HEK293 (cell line): ENCODE measurements around the gene HS6ST3.
"Not testable (repeated sequence)": the region's sequence is repeated elsewhere in the genome, so short reads cannot be mapped to it uniquely, and the experiment has no call there.

ENCODE experiments used
- CTCF ChIA-PET: fragments of 350-600 bp; formaldehyde crosslinking; extraction: SDS; loops from one replicate; lab custom pipeline; 2021; ENCODE audit warnings: antibody characterized with exemption; lab: Yijun Ruan, JAX
- POLR2A ChIA-PET: fragments of 300-600 bp; formaldehyde crosslinking; extraction: SDS; loops from one replicate; lab custom pipeline; 2020; ENCODE audit warnings: antibody characterized with exemption, inconsistent platforms; lab: Yijun Ruan, JAX
- H3K27ac ChIP-seq: fragments of 200-500 bp; sonication (Bioruptor generic); 2 replicates; pipeline ENCODE4 v1.5.1; 2014; ENCODE audit warnings: low read depth, low read length, control low read depth, inconsistent platforms; ENCODE audit errors: extremely low read depth
- H3K36me3 ChIP-seq, 2 experiments: fragments of 200-500 bp in 1 of 2; sonication (Bioruptor generic) in 1 of 2; 1 replicate in 1 of 2; 2 replicates in 1 of 2; pipeline ENCODE4 v1.5.1; 2014 to 2017; ENCODE audit warnings: inconsistent platforms in 2 of 2, low read length in 2 of 2; ENCODE audit not compliant: control insufficient read depth in 2 of 2, insufficient read depth in 1 of 2
- H3K4me1 ChIP-seq: fragments of 200-500 bp; sonication (Bioruptor generic); 2 replicates; pipeline ENCODE4 v1.5.1; 2014; ENCODE audit warnings: mild to moderate bottlenecking, low read length, inconsistent platforms; ENCODE audit not compliant: control insufficient read depth, insufficient read depth
- H3K4me3 ChIP-seq: 2 replicates; pipeline ENCODE4 v1.5.1; 2011; ENCODE audit warnings: low read depth, mild to moderate bottlenecking, control low read depth, low read length, moderate library complexity
- H3K9me3 ChIP-seq: fragments of 200-500 bp; sonication (Bioruptor generic); 2 replicates; pipeline ENCODE4 v1.5.1; 2014; ENCODE audit warnings: low read depth, low read length, inconsistent platforms; ENCODE audit not compliant: control insufficient read depth, insufficient read depth
- EGR2 ChIP-seq: fragments of 450-650 bp; formaldehyde crosslinking; IDR thresholded peaks from 2 replicates; pipeline ENCODE4 v1.5.1; 2016; ENCODE audit warnings: low read depth, missing biosample characterization, missing genetic modification characterization
- FEZF1 ChIP-seq: fragments of 450-650 bp; formaldehyde crosslinking; IDR thresholded peaks from 2 replicates; pipeline ENCODE4 v1.5.1; 2016; ENCODE audit warnings: missing biosample characterization, missing genetic modification characterization
- HOXC10 ChIP-seq: sonication (generic); formaldehyde crosslinking; IDR thresholded peaks from 2 replicates; pipeline ENCODE4 v1.8.1; 2023; ENCODE audit warnings: mild to moderate bottlenecking, missing genetic modification reagents
- KLF10 ChIP-seq: fragments of 450-650 bp; IDR thresholded peaks from 2 replicates; pipeline ENCODE4 v1.5.1; 2018; ENCODE audit warnings: missing biosample characterization, mild to moderate bottlenecking, missing genetic modification characterization
- ZBTB1 ChIP-seq: fragments of 450-650 bp; formaldehyde crosslinking; IDR thresholded peaks from 2 replicates; pipeline ENCODE4 v1.5.1; 2016; ENCODE audit warnings: missing biosample characterization, missing genetic modification characterization
- ZNF155 ChIP-seq: fragments of 450-650 bp; formaldehyde crosslinking; IDR thresholded peaks from 2 replicates; pipeline ENCODE4 v1.5.1; 2016; ENCODE audit warnings: missing biosample characterization, missing genetic modification characterization
- ZNF16 ChIP-seq: fragments of 450-650 bp; formaldehyde crosslinking; IDR thresholded peaks from 2 replicates; pipeline ENCODE4 v1.5.1; 2016; ENCODE audit warnings: low read depth, missing biosample characterization, missing genetic modification characterization
- ZNF184 ChIP-seq: fragments of 450-650 bp; IDR thresholded peaks from 2 replicates; pipeline ENCODE4 v1.5.1; 2018; ENCODE audit warnings: missing biosample characterization, mild to moderate bottlenecking, missing genetic modification characterization
- ZNF202 ChIP-seq: fragments of 450-650 bp; formaldehyde crosslinking; IDR thresholded peaks from 2 replicates; pipeline ENCODE4 v1.5.1; 2016; ENCODE audit warnings: missing biosample characterization, missing genetic modification characterization, borderline replicate concordance
- ZNF302 ChIP-seq: fragments of 450-650 bp; formaldehyde crosslinking; IDR thresholded peaks from 2 replicates; pipeline ENCODE4 v1.5.1; 2016; ENCODE audit warnings: missing biosample characterization, missing genetic modification characterization, low read depth
- ZNF324 ChIP-seq: fragments of 450-650 bp; formaldehyde crosslinking; IDR thresholded peaks from 2 replicates; pipeline ENCODE4 v1.5.1; 2016; ENCODE audit warnings: missing biosample characterization, missing genetic modification characterization
- ZNF354C ChIP-seq: fragments of 450-650 bp; formaldehyde crosslinking; IDR thresholded peaks from 2 replicates; pipeline ENCODE4 v1.5.1; 2016; ENCODE audit warnings: missing biosample characterization, missing genetic modification characterization, low read depth, borderline replicate concordance
- ZNF404 ChIP-seq: fragments of 450-650 bp; formaldehyde crosslinking; IDR thresholded peaks from 2 replicates; pipeline ENCODE4 v1.5.1; 2017; ENCODE audit warnings: missing biosample characterization, missing genetic modification characterization
- ZNF473 ChIP-seq: fragments of 450-650 bp; formaldehyde crosslinking; IDR thresholded peaks from 2 replicates; pipeline ENCODE4 v1.5.1; 2017; ENCODE audit warnings: missing biosample characterization, missing genetic modification characterization
- ZNF560 ChIP-seq: fragments of 450-650 bp; formaldehyde crosslinking; IDR thresholded peaks from 2 replicates; pipeline ENCODE4 v1.5.1; 2017; ENCODE audit warnings: missing biosample characterization, missing genetic modification characterization, borderline replicate concordance
- ZNF571 ChIP-seq: fragments of 450-650 bp; formaldehyde crosslinking; IDR thresholded peaks from 2 replicates; pipeline ENCODE4 v1.5.0; 2017; ENCODE audit warnings: missing biosample characterization, missing genetic modification characterization
- ZXDB ChIP-seq: fragments of 450-650 bp; formaldehyde crosslinking; IDR thresholded peaks from 2 replicates; pipeline ENCODE4 v1.5.1; 2016; ENCODE audit warnings: missing biosample characterization, missing genetic modification characterization
- TF ChIP-seq, protein P1 (sequence below): fragments of 450-650 bp; formaldehyde crosslinking; IDR thresholded peaks from 2 replicates; pipeline ENCODE4 v1.5.1; 2016; ENCODE audit warnings: missing biosample characterization, missing genetic modification characterization, borderline replicate concordance
- TF ChIP-seq, protein P2 (sequence below): fragments of 450-650 bp; formaldehyde crosslinking; IDR thresholded peaks from 2 replicates; pipeline ENCODE4 v1.5.1; 2016; ENCODE audit warnings: missing biosample characterization, missing genetic modification characterization
- TF ChIP-seq, protein P3 (sequence below): fragments of 450-650 bp; formaldehyde crosslinking; IDR thresholded peaks from 2 replicates; pipeline ENCODE4 v1.5.1; 2016; ENCODE audit warnings: missing biosample characterization, missing genetic modification characterization
- TF ChIP-seq, protein P4 (sequence below): fragments of 450-650 bp; formaldehyde crosslinking; conservative IDR thresholded peaks from 2 replicates; pipeline ENCODE4 v1.5.1; 2016; ENCODE audit warnings: low read depth, missing biosample characterization, missing genetic modification characterization

The HS6ST3 gene

DNA sequence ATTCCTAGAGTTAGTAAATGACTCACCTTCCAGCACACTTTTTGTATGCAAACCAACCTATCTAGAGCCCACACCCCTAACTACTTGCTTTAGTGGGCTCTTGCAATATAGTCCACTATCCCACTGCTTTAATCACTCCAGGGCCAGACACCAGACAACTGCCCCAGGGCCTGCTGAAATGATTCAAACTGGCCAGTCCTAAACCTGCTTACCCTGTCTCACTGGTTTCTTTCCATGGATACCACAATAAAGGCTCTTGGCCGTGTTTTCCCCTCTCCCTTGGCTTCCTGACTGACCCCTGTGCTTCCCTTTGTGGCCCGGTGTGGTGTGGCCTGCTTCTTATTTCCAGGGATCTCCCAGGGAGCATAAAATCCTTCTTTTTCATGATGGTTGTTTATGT lies 14.6 kb downstream of the HS6ST3 start:
- ChIA-PET POLR2A (no interaction called here), CTCF (interaction anchor here (0.9 kb wide), 1 partner anchor 36 kb away, joined by 4 read pairs; no protein-coding TSS in a partner anchor)
- Histone ChIP-seq H3K4me3 (no peak overlapping the region), H3K36me3 (no peaks in the 10 kb centered on the region), H3K4me1 (no peaks in the 10 kb centered on the region), H3K27ac (no peak overlapping the region), H3K9me3 (no peaks in the 10 kb centered on the region)
- TF ChIP-seq, protein P1, sequence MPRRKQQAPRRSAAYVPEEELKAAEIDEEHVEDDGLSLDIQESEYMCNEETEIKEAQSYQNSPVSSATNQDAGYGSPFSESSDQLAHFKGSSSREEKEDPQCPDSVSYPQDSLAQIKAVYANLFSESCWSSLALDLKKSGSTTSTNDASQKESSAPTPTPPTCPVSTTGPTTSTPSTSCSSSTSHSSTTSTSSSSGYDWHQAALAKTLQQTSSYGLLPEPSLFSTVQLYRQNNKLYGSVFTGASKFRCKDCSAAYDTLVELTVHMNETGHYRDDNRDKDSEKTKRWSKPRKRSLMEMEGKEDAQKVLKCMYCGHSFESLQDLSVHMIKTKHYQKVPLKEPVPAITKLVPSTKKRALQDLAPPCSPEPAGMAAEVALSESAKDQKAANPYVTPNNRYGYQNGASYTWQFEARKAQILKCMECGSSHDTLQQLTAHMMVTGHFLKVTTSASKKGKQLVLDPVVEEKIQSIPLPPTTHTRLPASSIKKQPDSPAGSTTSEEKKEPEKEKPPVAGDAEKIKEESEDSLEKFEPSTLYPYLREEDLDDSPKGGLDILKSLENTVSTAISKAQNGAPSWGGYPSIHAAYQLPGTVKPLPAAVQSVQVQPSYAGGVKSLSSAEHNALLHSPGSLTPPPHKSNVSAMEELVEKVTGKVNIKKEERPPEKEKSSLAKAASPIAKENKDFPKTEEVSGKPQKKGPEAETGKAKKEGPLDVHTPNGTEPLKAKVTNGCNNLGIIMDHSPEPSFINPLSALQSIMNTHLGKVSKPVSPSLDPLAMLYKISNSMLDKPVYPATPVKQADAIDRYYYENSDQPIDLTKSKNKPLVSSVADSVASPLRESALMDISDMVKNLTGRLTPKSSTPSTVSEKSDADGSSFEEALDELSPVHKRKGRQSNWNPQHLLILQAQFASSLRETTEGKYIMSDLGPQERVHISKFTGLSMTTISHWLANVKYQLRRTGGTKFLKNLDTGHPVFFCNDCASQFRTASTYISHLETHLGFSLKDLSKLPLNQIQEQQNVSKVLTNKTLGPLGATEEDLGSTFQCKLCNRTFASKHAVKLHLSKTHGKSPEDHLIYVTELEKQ (tag by site-specific recombination) = no peak
- TF ChIP-seq ZNF354C (tag by site-specific recombination) (no peak), EGR2 (tag by site-specific recombination) (no peak), ZNF571 (tag by site-specific recombination) (no peak), KLF10 (no peak), ZNF404 (no peak), ZNF184 (tag by site-specific recombination) (no peak), ZBTB1 (tag by site-specific recombination) (no peak), ZNF302 (no peak), ZNF473 (tag by site-specific recombination) (no peak), ZXDB (tag by site-specific recombination) (no peak), ZNF324 (tag by site-specific recombination) (no peak), ZNF560 (no peak), FEZF1 (tag by site-specific recombination) (no peak)
- TF ChIP-seq, protein P2, sequence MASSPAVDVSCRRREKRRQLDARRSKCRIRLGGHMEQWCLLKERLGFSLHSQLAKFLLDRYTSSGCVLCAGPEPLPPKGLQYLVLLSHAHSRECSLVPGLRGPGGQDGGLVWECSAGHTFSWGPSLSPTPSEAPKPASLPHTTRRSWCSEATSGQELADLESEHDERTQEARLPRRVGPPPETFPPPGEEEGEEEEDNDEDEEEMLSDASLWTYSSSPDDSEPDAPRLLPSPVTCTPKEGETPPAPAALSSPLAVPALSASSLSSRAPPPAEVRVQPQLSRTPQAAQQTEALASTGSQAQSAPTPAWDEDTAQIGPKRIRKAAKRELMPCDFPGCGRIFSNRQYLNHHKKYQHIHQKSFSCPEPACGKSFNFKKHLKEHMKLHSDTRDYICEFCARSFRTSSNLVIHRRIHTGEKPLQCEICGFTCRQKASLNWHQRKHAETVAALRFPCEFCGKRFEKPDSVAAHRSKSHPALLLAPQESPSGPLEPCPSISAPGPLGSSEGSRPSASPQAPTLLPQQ (tag by site-specific recombination) = no peak

DNA sequence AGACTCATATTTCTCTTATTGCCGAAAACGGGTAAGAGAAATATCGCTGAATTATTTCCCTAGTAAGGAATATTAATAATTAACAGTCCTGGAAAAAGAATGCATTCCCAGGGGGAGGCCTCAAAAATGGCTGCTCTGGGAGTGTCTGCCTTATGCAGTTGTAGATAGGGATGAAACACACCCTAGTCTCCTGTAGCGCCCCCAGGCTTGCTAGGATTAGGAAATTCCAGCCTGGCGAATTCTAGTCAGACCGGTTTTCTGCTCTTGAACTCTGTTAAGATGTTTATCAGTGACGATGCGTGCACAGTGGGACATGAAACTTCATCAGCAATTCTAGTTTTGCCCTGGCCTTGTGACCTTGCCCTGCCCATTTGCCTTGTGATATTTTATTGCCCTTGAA lies 18.2 kb downstream of the HS6ST3 start:
- H3K4me3 ChIP-seq, POLR2A ChIA-PET, H3K4me1 ChIP-seq, H3K27ac ChIP-seq, H3K9me3 ChIP-seq, H3K36me3 ChIP-seq: not testable (repeated sequence)
- CTCF ChIA-PET = interaction anchor here (0.7 kb wide), 1 partner anchor 562 kb away, joined by 3 read pairs; no protein-coding TSS in a partner anchor

DNA sequence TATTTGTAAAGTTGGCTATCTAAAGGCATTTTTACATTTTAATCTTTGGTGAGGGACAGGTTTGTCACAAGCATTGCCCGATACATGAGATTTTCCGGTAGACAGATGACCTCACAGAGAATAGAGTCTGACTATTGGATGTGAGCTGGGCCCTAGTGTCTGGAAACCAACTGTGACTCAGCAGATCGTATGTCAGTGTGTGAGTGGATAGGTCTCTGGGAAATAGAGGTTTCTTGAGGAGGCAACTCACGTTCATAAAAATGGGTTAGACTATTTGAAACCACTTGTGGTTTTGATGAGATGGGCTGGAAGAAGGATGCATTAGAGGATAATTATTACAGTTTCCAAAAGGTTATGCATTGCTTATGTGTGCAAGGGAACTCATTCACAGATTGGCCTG lies 19.2 kb downstream of the HS6ST3 start:
- CTCF ChIA-PET = interaction anchor here (0.5 kb wide), 1 partner anchor 50 kb away, joined by 3 read pairs; no protein-coding TSS in a partner anchor
- Histone ChIP-seq H3K4me3 (no peak overlapping the region), H3K36me3 (no peaks in the 10 kb centered on the region), H3K27ac (no peak overlapping the region), H3K4me1 (no peaks in the 10 kb centered on the region), H3K9me3 (no peaks in the 10 kb centered on the region)
- POLR2A ChIA-PET = no interaction called here
- TF ChIP-seq HOXC10 (CRISPR knock-in tag) (no peak), ZNF302 (no peak), ZNF16 (tag by site-specific recombination) (no peak), ZNF202 (tag by site-specific recombination) (no peak), ZNF155 (tag by site-specific recombination) (no peak)
- TF ChIP-seq, protein P3, sequence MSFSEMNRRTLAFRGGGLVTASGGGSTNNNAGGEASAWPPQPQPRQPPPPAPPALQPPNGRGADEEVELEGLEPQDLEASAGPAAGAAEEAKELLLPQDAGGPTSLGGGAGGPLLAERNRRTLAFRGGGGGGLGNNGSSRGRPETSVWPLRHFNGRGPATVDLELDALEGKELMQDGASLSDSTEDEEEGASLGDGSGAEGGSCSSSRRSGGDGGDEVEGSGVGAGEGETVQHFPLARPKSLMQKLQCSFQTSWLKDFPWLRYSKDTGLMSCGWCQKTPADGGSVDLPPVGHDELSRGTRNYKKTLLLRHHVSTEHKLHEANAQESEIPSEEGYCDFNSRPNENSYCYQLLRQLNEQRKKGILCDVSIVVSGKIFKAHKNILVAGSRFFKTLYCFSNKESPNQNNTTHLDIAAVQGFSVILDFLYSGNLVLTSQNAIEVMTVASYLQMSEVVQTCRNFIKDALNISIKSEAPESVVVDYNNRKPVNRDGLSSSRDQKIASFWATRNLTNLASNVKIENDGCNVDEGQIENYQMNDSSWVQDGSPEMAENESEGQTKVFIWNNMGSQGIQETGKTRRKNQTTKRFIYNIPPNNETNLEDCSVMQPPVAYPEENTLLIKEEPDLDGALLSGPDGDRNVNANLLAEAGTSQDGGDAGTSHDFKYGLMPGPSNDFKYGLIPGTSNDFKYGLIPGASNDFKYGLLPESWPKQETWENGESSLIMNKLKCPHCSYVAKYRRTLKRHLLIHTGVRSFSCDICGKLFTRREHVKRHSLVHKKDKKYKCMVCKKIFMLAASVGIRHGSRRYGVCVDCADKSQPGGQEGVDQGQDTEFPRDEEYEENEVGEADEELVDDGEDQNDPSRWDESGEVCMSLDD (tag by site-specific recombination) = no peak
- TF ChIP-seq, protein P4, sequence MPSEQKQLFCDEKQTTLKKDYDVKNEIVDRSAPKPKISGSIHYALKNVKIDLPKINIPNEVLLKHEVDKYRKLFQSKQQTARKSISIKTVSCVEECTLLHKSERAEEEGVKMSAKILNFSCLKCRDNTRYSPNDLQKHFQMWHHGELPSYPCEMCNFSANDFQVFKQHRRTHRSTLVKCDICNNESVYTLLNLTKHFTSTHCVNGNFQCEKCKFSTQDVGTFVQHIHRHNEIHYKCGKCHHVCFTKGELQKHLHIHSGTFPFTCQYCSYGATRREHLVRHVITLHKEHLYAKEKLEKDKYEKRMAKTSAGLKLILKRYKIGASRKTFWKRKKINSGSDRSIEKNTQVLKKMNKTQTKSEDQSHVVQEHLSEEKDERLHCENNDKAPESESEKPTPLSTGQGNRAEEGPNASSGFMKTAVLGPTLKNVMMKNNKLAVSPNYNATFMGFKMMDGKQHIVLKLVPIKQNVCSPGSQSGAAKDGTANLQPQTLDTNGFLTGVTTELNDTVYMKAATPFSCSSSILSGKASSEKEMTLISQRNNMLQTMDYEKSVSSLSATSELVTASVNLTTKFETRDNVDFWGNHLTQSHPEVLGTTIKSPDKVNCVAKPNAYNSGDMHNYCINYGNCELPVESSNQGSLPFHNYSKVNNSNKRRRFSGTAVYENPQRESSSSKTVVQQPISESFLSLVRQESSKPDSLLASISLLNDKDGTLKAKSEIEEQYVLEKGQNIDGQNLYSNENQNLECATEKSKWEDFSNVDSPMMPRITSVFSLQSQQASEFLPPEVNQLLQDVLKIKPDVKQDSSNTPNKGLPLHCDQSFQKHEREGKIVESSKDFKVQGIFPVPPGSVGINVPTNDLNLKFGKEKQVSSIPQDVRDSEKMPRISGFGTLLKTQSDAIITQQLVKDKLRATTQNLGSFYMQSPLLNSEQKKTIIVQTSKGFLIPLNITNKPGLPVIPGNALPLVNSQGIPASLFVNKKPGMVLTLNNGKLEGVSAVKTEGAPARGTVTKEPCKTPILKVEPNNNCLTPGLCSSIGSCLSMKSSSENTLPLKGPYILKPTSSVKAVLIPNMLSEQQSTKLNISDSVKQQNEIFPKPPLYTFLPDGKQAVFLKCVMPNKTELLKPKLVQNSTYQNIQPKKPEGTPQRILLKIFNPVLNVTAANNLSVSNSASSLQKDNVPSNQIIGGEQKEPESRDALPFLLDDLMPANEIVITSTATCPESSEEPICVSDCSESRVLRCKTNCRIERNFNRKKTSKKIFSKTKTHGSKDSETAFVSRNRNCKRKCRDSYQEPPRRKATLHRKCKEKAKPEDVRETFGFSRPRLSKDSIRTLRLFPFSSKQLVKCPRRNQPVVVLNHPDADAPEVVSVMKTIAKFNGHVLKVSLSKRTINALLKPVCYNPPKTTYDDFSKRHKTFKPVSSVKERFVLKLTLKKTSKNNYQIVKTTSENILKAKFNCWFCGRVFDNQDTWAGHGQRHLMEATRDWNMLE (tag by site-specific recombination) = no peak
